HepG2 (cell line): ENCODE measurements around the gene PERCC1. TPM values are rescaled to one million over a fixed set of nuclear protein-coding genes. Genes with fewer than 3 reads are reported as not detected.

Experiments
- ATAC-seq: fragments of 200-7000 bp; cut with Tn5 transposase; 3 replicates; pipeline ENCODE4 v1.9.1; 2020; ENCODE audit warnings: mild to moderate bottlenecking, moderate library complexity
- BruUV-seq: library from RNA; stranded (reverse); fragments of 400-500 nt; replicated peaks from 2 replicates; lab custom pipeline; 2021; lab: Mats Ljungman, UMichigan
- CTCF ChIA-PET: fragments of 300-600 bp; formaldehyde crosslinking; extraction: SDS; loops from one replicate; lab custom pipeline; 2021; ENCODE audit warnings: low total read pairs, inconsistent platforms, low intra/inter-chr PET ratio; lab: Yijun Ruan, JAX
- POLR2A ChIA-PET: fragments of 350-600 bp; sonication (Branson Sonifier 250); formaldehyde crosslinking; loops from one replicate; lab custom pipeline; 2020; ENCODE audit warnings: antibody characterized with exemption, inconsistent platforms; lab: Yijun Ruan, JAX
- DNase-seq: peaks from one replicate; pipeline ENCODE4 v3.0.0-alpha.2; 2015; ENCODE audit warnings: low spot score
- FAIRE-seq: peaks from 3 replicates; lab custom pipeline; 2011; peaks lifted over from hg19 to GRCh38; lab: Jason Lieb, UNC
- H2AFZ ChIP-seq: one replicate; pipeline ENCODE4 v1.6.1; 2011; ENCODE audit warnings: low read length, inconsistent platforms
- H3K27ac ChIP-seq: fragments of 300-600 bp; 3 replicates; pipeline ENCODE4 v1.8.0; 2011; ENCODE audit warnings: mixed run types, mild to moderate bottlenecking, mixed read lengths, low read length, inconsistent platforms; ENCODE audit not compliant: insufficient read depth; ENCODE audit errors: extremely low read length
- H3K27me3 ChIP-seq, 2 experiments: fragments of 200-600 bp in 1 of 2; 2 replicates in 1 of 2; 3 replicates in 1 of 2; pipeline versions ENCODE4 v1.6.0 to v1.8.0; 2011; ENCODE audit warnings: low read length in 2 of 2, mild to moderate bottlenecking in 2 of 2, moderate library complexity in 2 of 2, inconsistent platforms in 1 of 2; ENCODE audit not compliant: insufficient read depth in 2 of 2, control insufficient read depth in 1 of 2
- H3K36me3 ChIP-seq, 2 experiments: fragments of 200-600 bp in 1 of 2; replicated peaks in 1 of 2; 2 replicates in 1 of 2; 3 replicates in 1 of 2; pipeline versions ENCODE4 v1.5.1 to v1.8.0; 2011; ENCODE audit warnings: low read length in 2 of 2, inconsistent platforms in 1 of 2; ENCODE audit not compliant: insufficient read depth in 2 of 2, control insufficient read depth in 1 of 2
- H3K4me1 ChIP-seq: 2 replicates; pipeline ENCODE4 v1.5.1; 2012; ENCODE audit warnings: low read length, inconsistent platforms; ENCODE audit not compliant: insufficient read depth
- H3K4me2 ChIP-seq: 2 replicates; pipeline ENCODE4 v1.6.0; 2011; ENCODE audit warnings: low read depth, low read length, inconsistent platforms
- H3K4me3 ChIP-seq, 3 experiments: fragments of 200-600 bp in 1 of 3; sonication (generic), shearing (Covaris generic) in 1 of 3; replicated peaks in 1 of 3; 2 replicates each; pipeline ENCODE4 v1.5.1; 2011 to 2016; ENCODE audit warnings: low read length in 3 of 3, inconsistent platforms in 2 of 3, low read depth in 2 of 3, mild to moderate bottlenecking in 2 of 3, control low read depth in 1 of 3, mixed read lengths in 1 of 3; ENCODE audit not compliant: insufficient read depth in 1 of 3
- H3K79me2 ChIP-seq: one replicate; pipeline ENCODE4 v1.6.1; 2011; ENCODE audit warnings: low read length, inconsistent platforms; ENCODE audit not compliant: insufficient read depth
- H3K9ac ChIP-seq: 2 replicates; pipeline ENCODE4 v1.6.0; 2011; ENCODE audit warnings: mild to moderate bottlenecking, low read depth, low read length, inconsistent platforms; ENCODE audit not compliant: insufficient read depth
- H3K9me3 ChIP-seq: 2 replicates; pipeline ENCODE4 v1.5.1; 2012; ENCODE audit warnings: mild to moderate bottlenecking, low read length
- H4K20me1 ChIP-seq: 2 replicates; pipeline ENCODE4 v1.6.0; 2011; ENCODE audit warnings: inconsistent platforms, mild to moderate bottlenecking, low read length, moderate library complexity; ENCODE audit not compliant: insufficient read depth
- GABPA ChIP-seq, 2 experiments: IDR thresholded peaks; 2 replicates each; pipeline ENCODE4 v1.6.1; 2011 to 2016; ENCODE audit warnings: low read depth in 2 of 2, low read length in 1 of 2, missing biosample characterization in 1 of 2, missing genetic modification characterization in 1 of 2
- GABPB1 ChIP-seq: IDR thresholded peaks from 2 replicates; pipeline ENCODE4 v1.6.1; 2016; ENCODE audit warnings: mild to moderate bottlenecking, missing genetic modification reagents, moderate library complexity, missing compliant biosample characterization
- NR2F6 ChIP-seq, 2 experiments: IDR thresholded peaks; 2 replicates each; pipeline ENCODE4 v1.6.1; 2016; ENCODE audit warnings: antibody characterized with exemption in 1 of 2, mild to moderate bottlenecking in 1 of 2
- PCBP1 ChIP-seq: fragments of 200-400 bp; formaldehyde crosslinking; IDR thresholded peaks from 2 replicates; pipeline ENCODE4 v1.6.1; 2017; ENCODE audit warnings: mild to moderate bottlenecking, low read depth, low read length, borderline replicate concordance
- PTBP1 ChIP-seq: fragments of 200-400 bp; formaldehyde crosslinking; IDR thresholded peaks from 2 replicates; pipeline ENCODE4 v1.6.1; 2018; ENCODE audit warnings: low read length, low read depth; ENCODE audit not compliant: poor library complexity, severe bottlenecking
- SMARCE1 ChIP-seq: fragments of 450-650 bp; IDR thresholded peaks from 2 replicates; pipeline ENCODE4 v1.6.1; 2017; ENCODE audit warnings: borderline replicate concordance
- U2AF2 ChIP-seq: fragments of 200-400 bp; formaldehyde crosslinking; IDR thresholded peaks from 2 replicates; pipeline ENCODE4 v1.6.1; 2017; ENCODE audit warnings: low read depth, mild to moderate bottlenecking, low read length
- XRCC5 ChIP-seq: fragments of 200-400 bp; formaldehyde crosslinking; optimal IDR thresholded peaks from 2 replicates; pipeline ENCODE3; 2017; ENCODE audit warnings: mild to moderate bottlenecking, low read length
- ZBTB38 ChIP-seq: sonication (generic); formaldehyde crosslinking; IDR thresholded peaks from 2 replicates; pipeline ENCODE4 v1.5.1; 2020; ENCODE audit warnings: mild to moderate bottlenecking, missing genetic modification reagents
- ZNF253 ChIP-seq: sonication (generic); formaldehyde crosslinking; IDR thresholded peaks from 2 replicates; pipeline ENCODE4 v1.8.0; 2022; ENCODE audit warnings: mild to moderate bottlenecking, missing genetic modification reagents, borderline replicate concordance
- ZNF263 ChIP-seq: sonication (generic); formaldehyde crosslinking; IDR thresholded peaks from 2 replicates; pipeline ENCODE4 v1.4.0; 2020; ENCODE audit warnings: missing genetic modification reagents
- ZNF512B ChIP-seq: sonication (generic); formaldehyde crosslinking; IDR thresholded peaks from 2 replicates; pipeline ENCODE4 v1.5.1; 2020; ENCODE audit warnings: missing genetic modification reagents, mild to moderate bottlenecking, borderline replicate concordance
- ZNF605 ChIP-seq: sonication (generic); formaldehyde crosslinking; IDR thresholded peaks from 2 replicates; pipeline ENCODE4 v1.8.0; 2022; ENCODE audit warnings: mild to moderate bottlenecking, missing genetic modification reagents
- ZNF687 ChIP-seq: sonication (generic); formaldehyde crosslinking; IDR thresholded peaks from 2 replicates; pipeline ENCODE4 v1.5.1; 2020; ENCODE audit warnings: mild to moderate bottlenecking, missing genetic modification reagents, moderate library complexity
- ZSCAN20 ChIP-seq: sonication (generic); formaldehyde crosslinking; IDR thresholded peaks from 2 replicates; pipeline ENCODE4 v1.4.0; 2020; ENCODE audit warnings: missing genetic modification reagents, mild to moderate bottlenecking, borderline replicate concordance
- WGBS: methylation state at CpG from one replicate; pipeline ENCODE4 v1.1.6; 2017; ENCODE audit warnings: low lambda C conversion rate; 5-methylcytosine and 5-hydroxymethylcytosine counted together
- in situ Hi-C: cut with HindIII; loops from 2 replicates; pipeline ENCODE4 v1.10.0; 2017; ENCODE audit warnings: low pct_unique_long_range_greater_than_20kb; ENCODE audit not compliant: extremely low pct_ligation_motif_present
- intact Hi-C: fragments of 100-400 bp; cut with micrococcal nuclease; formaldehyde crosslinking; loops from one replicate; pipeline ENCODE4 v1.10.0; 2022; ENCODE audit not compliant: unreplicated experiment
- polyA plus RNA-seq, 8 experiments: library from polyadenylated mRNA; depleted of rRNA in 3 of 8; stranded (reverse) in 7 of 8; unstranded in 1 of 8; fragments of >200 nt; fragmentation: Illumina TruSeq in 4 of 8; extraction: Trizol in 4 of 8; gene quantifications; 2 replicates each; pipeline versions ENCODE4 v1.2.1 to v1.2.3, GENCODE V29; 2011 to 2016; ENCODE audit warnings: low read depth in 4 of 8, missing spikeins in 1 of 8, mixed read lengths in 1 of 8; ENCODE audit not compliant: insufficient read depth in 1 of 8
- total RNA-seq, 5 experiments: library from RNA; depleted of rRNA; stranded (reverse); fragments of >200 nt; fragmentation: Illumina TruSeq; extraction: Trizol; gene quantifications; 2 replicates each; pipeline ENCODE4 v1.2.3, GENCODE V29; 2016; ENCODE audit warnings: low read depth in 1 of 5

Gene PERCC1
- total and polyA plus RNA-seq, 2 of the 13 experiments (the other 11 are each of a cell fraction or from before 2014, with no cell fraction given) = 0.15 TPM; not detected in 1

GRCh38 chr16:1424028-1424427, 6.8 kb upstream of the PERCC1 start (continued):
- TF ChIP-seq ZNF253 (CRISPR knock-in tag) (no peak), XRCC5 (no peak), ZSCAN20 (no peak), SMARCE1 (no peak), U2AF2 (no peak), NR2F6 (IDR thresholded peaks at IDR 0.05) (no peak), NR2F6 (CRISPR knock-in tag; IDR thresholded peaks at IDR 0.05) (no peak), PTBP1 (no peak), ZBTB38 (CRISPR knock-in tag) (no peak)

GRCh38 chr16:1425616-1426370, 5.1 kb upstream of the PERCC1 start:
- Histone ChIP-seq H3K27me3 (peaks cover 7 to 29% of the 10 kb centered on the region in 2 experiments), H3K9ac (no peak overlapping the region), H3K36me3 (no peaks in the 10 kb centered on the region), H3K4me1 (peaks cover 34% of the 10 kb centered on the region), H3K4me3 (no peak overlapping the region), H3K79me2 (no peaks in the 10 kb centered on the region), H3K4me2 (peak overlapping the region; percentile 4; the same call in 1 of the 2 replicates), H3K27ac (no peak overlapping the region), H2AFZ (no peak overlapping the region), H3K9me3 (no peaks in the 10 kb centered on the region), H4K20me1 (no peaks in the 10 kb centered on the region)
- no TSS peak for BruUV-seq
- WGBS = 67% methylated on average over 5 of the region's 16 CpGs
- TF ChIP-seq ZNF263 (CRISPR knock-in tag) = peak; percentile 78
- peak; percentile 46; the same call in 1 of the 2 replicates for TF ChIP-seq GABPB1 (CRISPR knock-in tag)
- no peak for TF ChIP-seq GABPA (IDR thresholded peaks at IDR 0.05; ENCODE audit: low read depth, low read length)
- peak; percentile 48; the same call in 1 of the 2 replicates for TF ChIP-seq GABPA (CRISPR knock-in tag; IDR thresholded peaks at IDR 0.05; ENCODE audit: low read depth)
- peak; percentile 39; the same call in 1 of the 2 replicates for TF ChIP-seq ZNF687 (CRISPR knock-in tag)
- TF ChIP-seq PCBP1 = 0 out of 2 replicates have a peak, but pooled peaks have one; percentile 29
- TF ChIP-seq ZNF605 (CRISPR knock-in tag) = no peak
- no peak for TF ChIP-seq ZNF512B (CRISPR knock-in tag)
- POLR2A ChIA-PET = interaction anchor here (0.7 kb wide), 1 partner anchor 280 kb away, joined by 3 read pairs; no protein-coding TSS in a partner anchor
- DNase-seq (no peak), ATAC-seq (no peak), FAIRE-seq (no peak)
- intact Hi-C loops = no loop called here
- CTCF ChIA-PET = no interaction called here
- in situ Hi-C loops = no loop called here
